Superior temporal gyrus (tissue), 1 donor: ENCODE measurements around the gene GLT8D2.
"Not testable (repeated sequence)": the region's sequence is repeated elsewhere in the genome, so short reads cannot be mapped to it uniquely, and the experiment has no call there.

ENCODE experiments used
- DNase-seq: peaks from one replicate; pipeline ENCODE4 v3.0.0-alpha.2; 2016; ENCODE audit errors: extremely low spot score

The GLT8D2 gene

GRCh38 chr12:104050436-104050835, 449 bp upstream of the GLT8D2 start:
- DNase-seq: no peak

DNA sequence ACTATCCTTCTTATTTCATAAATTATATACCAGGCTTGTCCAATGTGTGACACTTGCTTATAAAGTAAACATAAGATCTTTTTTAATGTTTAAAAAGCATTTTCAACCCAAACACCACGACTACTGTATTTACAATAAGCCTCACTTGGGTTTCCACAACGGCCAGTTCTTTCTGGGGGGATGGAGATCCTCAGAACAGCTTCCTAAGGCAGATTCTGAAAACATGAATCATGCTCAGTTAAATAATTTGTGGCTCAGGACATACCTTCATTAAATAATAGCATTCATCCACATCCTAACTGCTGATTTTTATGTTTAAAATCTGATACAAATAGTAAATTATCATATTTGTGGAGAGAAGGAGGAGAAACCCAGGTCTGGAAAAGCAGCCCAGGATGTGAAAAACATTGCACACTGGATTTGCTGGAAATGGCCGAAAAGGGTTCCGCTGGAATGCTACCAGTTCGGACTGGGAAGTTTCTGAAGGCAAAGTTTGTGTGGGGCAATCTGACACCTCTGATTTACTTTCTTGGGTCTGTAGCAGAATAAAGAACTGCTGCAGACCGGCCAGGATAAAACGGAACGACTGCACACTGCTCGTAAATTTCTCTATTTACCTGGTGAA, 597 bp downstream of the GLT8D2 start:
- DNase-seq: no peak

DNA sequence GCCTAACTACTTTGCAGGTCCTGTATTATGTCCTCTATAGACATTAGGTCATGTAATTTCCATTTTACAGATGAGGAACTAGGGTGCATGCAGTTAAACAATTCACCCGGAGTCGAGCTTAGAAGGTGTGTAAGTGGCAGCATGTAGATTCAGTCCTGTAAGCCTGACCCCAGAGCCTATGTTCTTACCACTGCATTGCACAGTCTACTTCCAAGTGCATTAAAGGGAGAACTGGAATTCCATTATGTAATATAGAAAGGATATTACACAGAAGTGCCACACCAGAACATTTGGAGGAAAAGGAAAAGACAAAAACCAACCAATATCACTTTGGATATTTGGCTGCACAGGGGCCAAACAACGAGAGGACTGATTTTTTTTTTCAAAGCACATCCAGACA, 1.2 kb downstream of the GLT8D2 start:
- DNase-seq: no peak

GRCh38 chr12:104048162-104048561, 1.8 kb downstream of the GLT8D2 start:
- no peak for DNase-seq

DNA sequence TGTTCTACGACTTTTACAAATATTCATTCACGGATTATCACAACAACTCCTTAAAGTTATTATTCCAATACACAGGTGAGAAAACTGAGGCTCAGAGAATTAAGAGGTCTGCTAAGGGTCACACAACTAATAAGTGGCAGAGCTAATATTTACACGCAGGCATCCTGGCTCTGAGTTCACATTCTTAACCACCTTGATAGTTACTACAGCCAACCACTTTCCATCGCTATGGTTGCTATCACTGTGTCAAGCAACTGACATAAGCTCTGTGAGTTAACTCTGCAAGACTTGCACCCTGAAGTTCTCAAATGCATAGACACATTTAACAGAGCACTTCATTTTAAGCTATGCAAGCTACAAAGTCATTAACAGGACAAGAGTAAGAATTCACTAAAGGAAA, 3.7 kb downstream of the GLT8D2 start:
- no peak for DNase-seq

DNA sequence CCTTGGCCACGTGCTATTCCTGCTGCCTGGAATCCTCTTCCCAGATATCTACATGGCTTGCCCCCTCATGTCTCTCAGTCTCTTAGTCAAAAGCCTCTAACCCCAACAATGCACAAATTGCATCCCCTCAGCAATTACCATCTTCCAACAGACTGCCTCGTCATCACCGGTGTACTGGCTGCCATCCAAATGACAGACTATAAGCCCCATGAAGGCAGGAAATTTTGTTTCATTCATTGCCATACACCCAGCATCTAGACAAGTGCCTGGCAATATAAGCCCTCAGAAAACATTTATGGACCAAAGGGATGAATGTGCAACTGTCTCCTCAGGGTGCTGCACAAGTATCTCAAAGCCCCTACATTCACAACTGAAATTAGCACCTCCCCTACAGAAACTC, 5.8 kb downstream of the GLT8D2 start:
- DNase-seq: no peak

- DNase-seq: no peak
These were observed 7.4 kb downstream of the GLT8D2 start for GRCh38 chr12:104042580-104042979.

GRCh38 chr12:104039769-104040168, 10.2 kb downstream of the GLT8D2 start:
- not testable (repeated sequence) for DNase-seq

GRCh38 chr12:104036143-104036542, 13.8 kb downstream of the GLT8D2 start:
- DNase-seq: not testable (repeated sequence)

- DNase-seq: not testable (repeated sequence)
These were observed 19.4 kb downstream of the GLT8D2 start for GRCh38 chr12:104030596-104030995.

GRCh38 chr12:104026841-104027599, 23.0 kb downstream of the GLT8D2 start:
- DNase-seq: no peak

- no peak for DNase-seq
These were observed 24.2 kb downstream of the GLT8D2 start for GRCh38 chr12:104025771-104026170.

DNA sequence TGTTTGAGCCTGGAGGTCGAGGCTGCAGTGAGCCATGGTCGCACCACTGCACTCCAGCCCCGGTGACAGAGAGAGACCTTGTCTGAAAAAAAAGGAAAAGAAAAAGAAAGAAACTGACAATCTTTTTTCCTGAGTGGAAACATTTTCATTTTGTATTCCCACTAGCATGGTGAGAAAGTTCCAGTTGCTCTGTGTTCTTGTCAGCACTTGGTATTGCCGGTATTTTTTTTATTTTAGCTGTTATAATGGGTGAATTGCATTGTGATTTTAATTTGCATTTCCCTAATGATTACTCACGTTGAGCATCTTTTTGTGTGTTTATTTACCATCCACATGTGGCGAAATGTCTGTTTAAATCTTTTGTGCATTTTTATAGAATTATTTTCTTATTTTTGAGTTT, 25.6 kb downstream of the GLT8D2 start:
- no peak for DNase-seq

GRCh38 chr12:104023710-104024109, 26.3 kb downstream of the GLT8D2 start:
- no peak for DNase-seq

GRCh38 chr12:104022786-104023185, 27.2 kb downstream of the GLT8D2 start:
- no peak for DNase-seq

DNA sequence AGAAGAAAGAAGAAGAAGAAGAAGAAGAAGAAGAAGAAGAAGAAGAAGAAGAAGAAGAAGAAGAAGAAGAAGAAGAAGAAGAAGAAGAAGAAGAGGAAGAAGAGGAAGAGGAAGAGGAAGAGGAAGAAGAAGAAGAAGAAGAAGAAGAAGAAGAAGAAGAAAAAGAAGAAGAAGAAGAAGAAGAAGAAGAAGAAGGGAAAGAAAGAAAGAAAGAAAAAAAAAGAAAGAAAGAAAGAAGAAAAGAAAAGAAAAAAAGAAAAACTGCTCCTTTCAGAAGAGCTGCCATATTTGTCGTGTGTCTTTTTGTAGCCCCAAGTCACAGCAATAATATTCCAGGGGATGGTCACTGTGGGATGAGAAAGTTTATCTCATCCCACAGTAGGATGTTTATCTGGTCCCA, 28.1 kb downstream of the GLT8D2 start:
- not testable (repeated sequence) for DNase-seq

GRCh38 chr12:104012331-104012730, 37.7 kb downstream of the GLT8D2 start:
- no peak for DNase-seq

GRCh38 chr12:104011253-104011652, 38.7 kb downstream of the GLT8D2 start:
- DNase-seq: no peak

GRCh38 chr12:104010606-104011169, 39.3 kb downstream of the GLT8D2 start:
- no peak for DNase-seq

DNA sequence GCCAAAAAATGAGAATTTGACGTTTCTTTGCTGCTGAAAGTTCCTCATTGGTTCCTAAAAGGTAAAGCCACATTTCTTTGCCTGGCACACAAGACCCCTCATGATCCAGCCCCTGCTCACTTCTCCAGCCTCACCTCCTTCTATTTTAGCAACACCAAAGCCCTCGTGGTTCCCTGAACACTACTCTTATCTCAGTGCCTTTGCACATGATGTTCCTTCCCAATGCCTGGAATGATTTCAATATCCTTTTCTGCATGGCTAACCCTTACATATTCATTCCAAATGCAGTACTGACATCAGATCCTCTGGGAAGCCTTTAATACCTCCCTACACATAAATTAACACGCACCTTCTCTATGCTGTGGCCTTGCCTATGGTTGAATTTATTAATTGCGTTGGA, 39.9 kb downstream of the GLT8D2 start:
- no peak for DNase-seq

GRCh38 chr12:104006929-104007328, 43.1 kb downstream of the GLT8D2 start:
- no peak for DNase-seq

DNA sequence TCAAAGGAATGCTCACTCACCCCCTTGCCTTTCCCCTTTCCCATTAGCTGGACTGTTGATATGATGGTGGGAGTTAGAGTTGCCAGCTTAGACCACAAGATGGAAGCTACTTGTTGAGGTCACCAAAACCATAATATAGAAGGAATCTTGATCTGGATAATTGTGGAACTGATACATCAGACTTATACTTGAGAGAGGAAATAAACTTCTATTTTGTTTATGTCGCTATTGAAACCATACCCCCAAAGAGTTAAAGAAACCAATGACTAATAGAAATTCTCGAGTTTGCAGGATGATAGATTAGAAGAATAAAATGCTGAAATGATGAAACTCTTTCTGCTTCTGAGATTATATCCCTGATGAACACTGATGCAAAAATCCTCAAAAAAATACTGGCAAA, 46.4 kb downstream of the GLT8D2 start:
- DNase-seq: no peak

- no peak for DNase-seq
These were observed 47.3 kb downstream of the GLT8D2 start for GRCh38 chr12:104002686-104003085.
